LNCaP clone FGC (cell line): ENCODE data around the gene MTR.

Experiments
- DNase-seq: peaks from one replicate; pipeline ENCODE4 v3.0.0-alpha.2; 2011; ENCODE audit warnings: low read depth
- H3K4me3 ChIP-seq: 2 replicates; pipeline ENCODE4 v1.5.1; 2011; ENCODE audit warnings: mild to moderate bottlenecking, low read depth, low read length, control low read depth
- TF ChIP-seq, protein P1 (sequence below): IDR thresholded peaks from 2 replicates; pipeline ENCODE4 v1.5.1; 2012; ENCODE audit warnings: mild to moderate bottlenecking; ENCODE audit not compliant: control insufficient read depth, insufficient read depth; ENCODE audit errors: extremely low read depth

Gene MTR

DNA sequence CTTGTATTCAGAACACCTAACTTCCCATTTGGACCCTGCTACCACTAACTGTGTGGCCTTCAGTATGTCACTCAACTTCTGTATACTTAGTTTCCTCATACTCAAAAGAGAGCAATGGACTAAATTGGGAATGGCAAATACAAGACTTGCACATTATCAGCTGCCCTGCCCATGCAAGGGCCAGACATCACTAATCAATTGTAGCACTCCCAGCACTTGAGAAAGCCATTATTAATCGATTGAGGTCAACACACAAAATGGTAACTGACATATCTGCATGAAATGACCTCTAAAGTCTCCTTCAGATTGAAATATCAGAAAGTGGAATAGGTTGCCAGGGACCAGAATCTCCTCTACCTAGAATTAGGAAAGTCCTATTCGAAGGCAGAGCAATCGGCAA, 149.9 kb downstream of the MTR start:
- no peak for DNase-seq
- no peak overlapping the region for H3K4me3 ChIP-seq
- TF ChIP-seq, protein P1, sequence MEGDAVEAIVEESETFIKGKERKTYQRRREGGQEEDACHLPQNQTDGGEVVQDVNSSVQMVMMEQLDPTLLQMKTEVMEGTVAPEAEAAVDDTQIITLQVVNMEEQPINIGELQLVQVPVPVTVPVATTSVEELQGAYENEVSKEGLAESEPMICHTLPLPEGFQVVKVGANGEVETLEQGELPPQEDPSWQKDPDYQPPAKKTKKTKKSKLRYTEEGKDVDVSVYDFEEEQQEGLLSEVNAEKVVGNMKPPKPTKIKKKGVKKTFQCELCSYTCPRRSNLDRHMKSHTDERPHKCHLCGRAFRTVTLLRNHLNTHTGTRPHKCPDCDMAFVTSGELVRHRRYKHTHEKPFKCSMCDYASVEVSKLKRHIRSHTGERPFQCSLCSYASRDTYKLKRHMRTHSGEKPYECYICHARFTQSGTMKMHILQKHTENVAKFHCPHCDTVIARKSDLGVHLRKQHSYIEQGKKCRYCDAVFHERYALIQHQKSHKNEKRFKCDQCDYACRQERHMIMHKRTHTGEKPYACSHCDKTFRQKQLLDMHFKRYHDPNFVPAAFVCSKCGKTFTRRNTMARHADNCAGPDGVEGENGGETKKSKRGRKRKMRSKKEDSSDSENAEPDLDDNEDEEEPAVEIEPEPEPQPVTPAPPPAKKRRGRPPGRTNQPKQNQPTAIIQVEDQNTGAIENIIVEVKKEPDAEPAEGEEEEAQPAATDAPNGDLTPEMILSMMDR: no peak

DNA sequence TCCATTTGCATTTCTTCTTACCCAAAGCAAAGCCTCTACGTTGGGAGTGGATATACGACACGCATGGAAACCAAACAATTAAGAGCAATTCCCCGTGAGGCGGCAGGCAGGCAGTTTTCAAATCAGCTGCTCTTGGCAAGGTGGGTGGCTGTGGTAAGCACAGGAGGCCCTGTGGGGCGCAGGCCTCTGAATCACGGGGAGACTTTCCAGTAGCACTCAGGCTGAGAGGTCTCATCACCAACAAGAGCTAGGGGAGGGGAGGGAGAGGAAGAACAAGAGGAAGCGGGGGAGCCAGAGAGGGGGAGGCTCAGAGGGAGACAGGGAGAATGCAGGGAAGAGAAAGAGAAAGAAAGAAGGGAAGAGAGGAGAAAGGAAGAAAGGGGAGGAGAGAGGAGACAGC, 152.7 kb downstream of the MTR start:
- TF ChIP-seq, protein P1: no peak
- no peak for DNase-seq
- H3K4me3 ChIP-seq: no peak overlapping the region

DNA sequence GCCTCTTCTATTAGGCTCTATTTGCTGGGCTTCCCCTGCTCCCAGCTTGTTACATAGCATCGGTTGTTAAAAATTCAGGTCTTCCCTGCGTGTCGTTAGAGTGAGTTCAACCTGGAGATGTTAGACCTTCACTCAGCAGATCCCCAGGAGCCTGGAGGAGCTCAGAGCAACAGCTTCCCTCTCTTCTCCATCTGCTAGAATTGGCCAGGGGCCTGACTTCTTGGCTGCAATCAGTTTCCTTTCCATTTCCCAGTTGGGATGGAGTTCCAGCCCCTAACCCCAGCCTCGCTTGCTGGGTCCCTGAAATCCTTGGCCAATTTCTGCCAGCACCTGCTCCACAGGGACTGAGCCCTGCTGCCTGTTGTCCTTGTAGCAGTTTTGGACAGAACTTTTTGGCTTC, 153.3 kb downstream of the MTR start:
- TF ChIP-seq, protein P1: no peak
- DNase-seq: no peak

DNA sequence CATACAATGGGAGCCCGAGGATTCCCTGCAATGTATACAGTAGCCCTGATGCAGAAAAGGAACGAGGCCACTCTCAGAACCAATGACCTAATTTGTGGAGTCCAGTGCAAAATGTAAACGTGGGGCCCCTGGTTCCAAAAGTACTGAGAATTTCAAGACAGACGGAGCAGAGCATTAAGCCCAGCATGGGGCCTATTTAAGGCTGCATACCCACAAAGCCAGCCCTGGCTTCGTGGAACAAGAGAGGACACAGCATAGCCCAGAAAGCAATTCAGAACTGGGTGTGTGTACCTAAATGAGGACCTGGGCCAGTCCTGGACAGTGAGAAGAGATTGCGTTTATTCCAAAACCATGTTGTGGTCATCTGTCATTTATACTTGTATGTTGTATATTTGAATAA, 153.9 kb downstream of the MTR start:
- no peak for DNase-seq
- TF ChIP-seq, protein P1: no peak
- H3K4me3 ChIP-seq: no peak overlapping the region

More for the DNA sequence above, 153.3 kb downstream of the MTR start:
- H3K4me3 ChIP-seq: no peak overlapping the region

DNA sequence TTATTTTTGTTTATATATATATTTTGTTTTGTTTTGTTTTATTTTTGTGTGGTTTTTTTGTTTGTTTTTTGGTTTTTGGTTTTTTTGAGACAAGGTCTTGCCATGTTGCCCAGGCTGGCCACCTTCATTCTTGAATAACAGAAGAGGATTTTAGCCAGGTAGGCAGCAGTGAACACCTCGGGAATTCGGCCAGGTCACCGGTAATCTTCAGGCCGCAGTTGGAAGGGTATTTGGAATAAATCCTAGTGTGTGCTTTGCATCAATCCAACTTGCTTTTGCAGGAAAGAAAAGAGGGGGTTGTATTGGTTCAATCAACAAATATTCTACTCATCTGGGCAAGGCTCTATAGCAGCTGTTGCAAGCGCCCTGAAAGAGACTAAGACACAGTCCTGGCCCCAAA, 155.3 kb downstream of the MTR start:
- no peak overlapping the region for H3K4me3 ChIP-seq
- TF ChIP-seq, protein P1: no peak
- DNase-seq: no peak

DNA sequence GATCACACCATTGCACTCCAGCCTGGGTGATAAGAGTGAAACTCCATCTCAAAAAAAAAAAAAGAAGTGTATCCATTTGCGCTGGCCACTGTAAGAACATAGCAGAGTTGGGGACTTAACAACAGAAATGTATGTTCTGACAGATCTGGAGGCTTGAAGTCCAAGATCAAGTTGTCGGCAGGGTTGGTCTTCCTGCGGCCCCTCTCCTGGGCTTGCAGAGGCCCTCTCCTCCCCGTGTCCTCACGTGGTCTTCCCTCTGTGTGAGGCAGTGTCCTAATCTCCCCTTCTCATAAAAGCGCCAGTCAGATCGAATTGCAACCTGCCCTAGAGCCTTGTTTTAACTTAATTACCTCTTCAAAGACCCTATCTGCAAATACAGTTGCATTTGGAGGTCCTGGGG, 156.6 kb downstream of the MTR start:
- DNase-seq: no peak
- H3K4me3 ChIP-seq: no peak overlapping the region
- TF ChIP-seq, protein P1: no peak

DNA sequence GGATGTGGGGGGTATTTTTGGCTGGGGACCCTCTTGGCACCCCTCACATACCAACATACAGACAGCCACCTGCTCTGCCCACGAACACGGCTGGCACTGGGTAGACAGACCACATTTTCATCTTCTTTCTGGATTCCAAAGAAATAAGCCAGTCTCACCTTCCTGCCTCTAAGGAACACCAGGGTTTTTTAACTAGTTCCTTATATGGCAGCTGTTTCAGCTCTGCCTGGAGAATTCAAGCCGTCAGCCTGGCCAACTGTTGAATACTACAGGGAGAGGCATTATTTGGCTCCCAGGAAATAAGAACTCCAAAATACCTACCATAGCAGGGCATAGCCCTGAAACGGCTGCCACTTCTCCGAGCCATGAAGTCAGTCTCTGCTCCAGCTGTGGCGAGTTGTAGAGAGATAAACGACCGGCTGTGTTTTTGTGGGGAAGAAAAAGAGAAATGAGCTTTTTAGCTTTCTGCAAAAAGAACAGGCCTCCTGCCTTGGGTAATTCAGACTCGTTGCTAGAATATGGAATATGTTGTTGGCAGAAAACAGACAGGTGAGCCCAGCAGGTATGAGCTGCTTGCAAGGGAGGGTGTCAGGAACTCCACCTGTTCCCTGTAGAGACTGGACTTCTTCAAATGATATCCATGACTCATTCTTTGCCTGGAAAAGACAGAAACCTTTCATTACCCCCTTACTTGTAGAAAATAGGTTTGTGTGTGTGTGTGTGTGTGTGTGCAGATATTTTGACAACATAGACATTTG, 157.3 kb downstream of the MTR start:
- no peak for DNase-seq
- no peak overlapping the region for H3K4me3 ChIP-seq
- TF ChIP-seq, protein P1: no peak
